Smooth muscle cell of the brain vasculature (primary cell): ENCODE data around the gene EFNA5.

Experiments
- DNase-seq: peaks from one replicate; pipeline ENCODE4 v3.0.0-alpha.2; 2012; ENCODE audit warnings: low read depth, low spot score

The EFNA5 gene

GRCh38 chr5:107603349-107603748 is 67.4 kb downstream of the EFNA5 start:
- DNase-seq, result no peak

GRCh38 chr5:107602896-107603295 is 67.8 kb downstream of the EFNA5 start:
- no peak for DNase-seq

DNA sequence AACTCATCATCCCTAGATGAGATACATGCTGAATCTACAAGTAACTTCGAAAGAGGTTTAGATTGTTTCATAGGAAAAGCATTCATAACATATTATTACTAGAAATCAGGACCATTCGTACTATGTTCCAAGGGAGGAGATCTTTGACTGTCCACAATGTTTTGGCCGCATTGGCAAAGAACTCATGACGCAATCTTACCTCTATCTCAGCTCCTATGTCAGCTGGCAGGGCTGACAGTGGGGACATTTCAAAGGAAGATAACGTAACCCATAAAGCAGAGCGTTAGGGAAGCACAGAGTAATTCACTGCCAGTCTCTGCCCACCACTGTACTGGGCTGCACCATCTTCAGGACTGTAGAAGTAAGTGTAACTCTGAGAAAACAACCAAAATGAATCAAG is 69.7 kb downstream of the EFNA5 start:
- DNase-seq, result no peak

DNA sequence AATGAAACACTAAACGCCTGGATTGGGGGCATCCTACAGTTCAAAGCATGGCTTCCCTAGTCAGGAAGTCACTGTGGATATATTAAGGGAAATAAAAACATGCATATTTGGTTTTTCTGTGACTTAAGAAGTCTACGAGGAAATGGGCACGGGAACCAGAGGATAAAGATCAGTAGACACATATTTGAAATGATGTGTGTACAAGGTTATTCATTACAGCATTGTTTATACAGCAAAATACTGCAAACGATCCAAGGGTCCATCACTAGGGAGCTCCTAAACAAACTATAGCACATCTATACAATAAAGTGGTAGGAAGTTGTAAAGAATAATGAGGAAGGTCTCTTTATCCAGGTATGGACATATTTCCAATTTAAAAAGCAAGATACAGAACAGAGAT is 71.8 kb downstream of the EFNA5 start:
- no peak for DNase-seq

DNA sequence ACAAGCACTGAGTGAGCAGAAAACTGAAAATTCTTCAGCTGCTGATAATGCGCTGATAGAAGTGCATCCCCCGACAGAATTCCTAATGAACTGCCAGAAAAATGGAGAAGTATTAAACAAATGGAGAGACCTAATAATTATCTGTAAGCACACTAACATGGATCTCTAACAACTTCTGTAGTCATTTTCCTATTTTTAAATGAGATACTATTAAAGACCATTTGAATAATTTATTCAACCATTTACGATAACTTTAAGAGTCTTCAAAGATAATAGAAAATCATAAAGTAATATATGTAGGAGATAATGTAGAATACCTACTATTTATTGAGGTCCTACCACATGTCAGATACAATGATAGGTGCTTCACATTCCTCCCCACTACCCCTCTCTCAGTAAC is 72.9 kb downstream of the EFNA5 start:
- DNase-seq, result no peak

DNA sequence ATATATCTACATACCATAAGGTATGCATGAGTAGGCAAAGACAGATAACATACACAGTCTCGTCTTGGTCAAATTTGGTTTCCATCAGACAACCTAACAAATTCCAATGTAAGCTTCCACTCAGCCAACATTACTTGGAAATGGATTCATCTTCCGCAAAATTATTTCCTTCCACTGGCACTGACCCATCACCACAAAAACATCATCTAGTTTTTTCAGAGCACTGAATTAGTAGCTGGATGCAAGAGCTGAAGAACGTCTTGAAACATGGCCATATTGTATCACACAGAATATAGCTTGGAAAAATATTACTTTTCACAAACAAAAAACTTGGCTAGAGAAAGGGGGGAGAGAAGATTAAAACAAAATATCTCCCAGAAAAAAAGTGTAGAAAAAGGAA is 73.5 kb downstream of the EFNA5 start:
- no peak for DNase-seq

- no peak for DNase-seq
Observed at GRCh38 chr5:107594253-107595045, 76.3 kb downstream of the EFNA5 start.

DNA sequence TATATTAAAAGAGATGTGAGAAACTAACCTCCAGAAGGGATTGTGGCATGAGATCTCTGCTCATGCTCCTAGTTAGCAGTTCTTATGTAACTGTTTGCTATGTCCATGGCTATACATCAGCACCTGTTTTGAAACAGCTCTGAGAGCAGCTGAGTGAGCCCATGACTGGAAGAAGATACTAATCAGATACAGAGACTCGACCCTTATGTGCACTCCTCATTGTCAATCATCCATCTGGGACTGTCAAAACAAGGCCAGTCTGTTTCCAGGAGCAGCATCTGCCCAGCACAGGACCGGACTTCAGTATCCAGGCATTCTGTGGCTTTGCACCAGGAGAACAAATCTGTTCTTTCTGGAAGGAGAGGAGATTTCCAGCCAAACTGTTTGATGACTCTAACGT is 77.7 kb downstream of the EFNA5 start:
- DNase-seq, result no peak

DNA sequence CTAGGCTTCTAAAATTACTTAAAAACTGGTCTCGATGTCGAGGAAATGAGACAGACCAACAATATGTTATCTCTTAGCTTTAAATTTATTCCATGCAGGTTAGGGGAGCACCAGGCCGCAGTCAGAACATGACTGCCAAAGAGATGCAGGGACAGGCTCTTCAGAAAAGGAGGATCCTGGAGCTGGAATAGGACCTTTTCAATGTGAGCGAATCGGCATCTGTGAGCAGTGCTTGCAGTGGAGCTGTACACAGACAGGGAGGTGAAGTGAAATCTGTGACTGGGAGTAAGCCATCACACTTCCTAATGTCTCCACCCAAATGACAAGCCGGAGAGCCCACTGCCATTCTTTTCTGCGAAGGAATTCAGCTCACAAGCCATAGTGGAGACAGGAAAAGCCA is 78.2 kb downstream of the EFNA5 start:
- DNase-seq, result no peak

- no peak for DNase-seq
Observed at GRCh38 chr5:107590686-107591085, 80.1 kb downstream of the EFNA5 start.

DNA sequence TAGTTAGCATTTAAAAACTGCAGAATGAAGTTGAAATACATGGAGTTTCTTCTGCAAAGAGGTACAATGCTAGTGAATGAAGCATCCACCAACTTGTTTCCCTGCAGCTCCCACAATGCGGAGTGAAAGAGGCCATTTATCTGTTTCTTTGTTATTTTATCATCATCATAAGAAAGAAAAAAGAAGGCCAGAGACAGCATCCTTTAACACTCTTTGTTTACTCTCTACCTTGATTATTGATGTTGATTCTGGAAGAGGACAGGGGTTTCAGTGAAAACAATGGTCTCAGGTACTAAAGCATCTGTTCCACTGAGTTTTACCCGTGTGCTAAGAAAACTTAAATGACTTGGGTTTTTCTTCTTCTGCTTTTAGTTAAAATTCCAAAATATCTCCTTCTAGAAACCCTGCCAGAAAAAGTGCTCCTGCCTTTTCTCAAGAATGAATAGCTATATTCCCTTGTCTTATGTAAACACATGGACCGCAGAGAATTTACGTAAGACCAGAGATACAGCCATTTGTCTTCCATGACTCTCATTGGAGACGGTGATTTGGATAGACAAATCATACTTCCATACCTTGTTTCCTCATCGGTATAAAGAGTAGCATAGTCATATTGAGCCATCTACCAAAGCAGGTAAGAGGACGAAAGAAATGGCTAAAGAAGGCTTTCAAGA is 81.1 kb downstream of the EFNA5 start:
- DNase-seq, result no peak

DNA sequence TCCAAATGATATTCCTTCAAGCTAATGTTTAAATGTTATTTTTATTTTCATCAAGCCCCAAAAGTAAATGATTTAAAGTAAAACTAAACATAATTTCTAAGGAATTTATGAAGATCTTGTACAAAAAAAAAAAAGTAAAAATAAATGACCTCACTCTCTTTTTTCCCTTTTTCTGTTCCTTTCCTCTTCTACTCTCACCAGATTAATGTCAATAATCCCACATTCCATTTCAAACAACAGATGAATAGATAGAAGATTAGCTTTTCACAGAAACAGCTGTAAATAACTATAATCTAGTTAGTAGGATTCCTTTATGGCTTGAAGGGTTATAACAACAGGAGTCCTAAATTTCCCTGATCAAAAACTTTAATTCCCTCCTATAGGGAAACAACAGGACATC is 88.1 kb downstream of the EFNA5 start:
- no peak for DNase-seq

GRCh38 chr5:107580889-107581820 is 89.6 kb downstream of the EFNA5 start:
- DNase-seq, result no peak

- no peak for DNase-seq
Observed at GRCh38 chr5:107578051-107578635, 92.6 kb downstream of the EFNA5 start.

- DNase-seq, result no peak
Observed at GRCh38 chr5:107577394-107577950, 93.3 kb downstream of the EFNA5 start.

DNA sequence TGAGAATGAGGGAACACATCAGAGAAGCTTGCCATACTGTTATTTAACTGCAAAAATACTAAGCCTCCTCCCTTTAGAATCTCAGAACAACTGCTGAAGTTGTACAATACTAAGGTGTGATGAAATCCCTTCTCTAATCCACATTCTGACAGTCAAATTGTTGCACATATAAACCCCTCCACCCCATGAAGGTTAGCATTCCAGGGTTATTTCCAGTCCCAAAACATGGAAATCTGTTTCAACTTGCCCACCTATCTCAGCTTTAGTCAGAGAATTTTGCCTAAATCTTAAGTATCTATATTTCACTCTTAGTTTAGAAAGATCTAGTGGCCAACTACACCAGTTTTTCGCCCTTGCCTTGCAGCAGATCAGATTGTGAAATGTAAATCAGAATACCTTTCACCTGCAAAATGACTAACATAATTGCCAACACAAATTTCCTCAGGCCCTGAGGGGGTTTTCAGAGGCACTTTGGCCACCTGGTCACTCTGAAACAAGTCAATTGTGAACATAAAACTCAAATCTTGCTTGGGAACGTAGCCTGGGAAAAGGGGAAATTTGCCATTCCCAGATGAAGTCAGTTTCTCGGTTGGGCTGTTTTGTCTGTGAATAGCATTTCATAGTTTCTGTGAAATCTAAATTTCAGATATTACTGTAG is 93.9 kb downstream of the EFNA5 start:
- DNase-seq, result no peak

- DNase-seq, result no peak
Observed at GRCh38 chr5:107576155-107576554, 94.6 kb downstream of the EFNA5 start.

GRCh38 chr5:107574287-107574686 is 96.5 kb downstream of the EFNA5 start:
- no peak for DNase-seq

- DNase-seq, result no peak
Observed at GRCh38 chr5:107572715-107573368, 97.9 kb downstream of the EFNA5 start.
